ENCODE results near the gene CAMLG.

The CAMLG gene

DNA sequence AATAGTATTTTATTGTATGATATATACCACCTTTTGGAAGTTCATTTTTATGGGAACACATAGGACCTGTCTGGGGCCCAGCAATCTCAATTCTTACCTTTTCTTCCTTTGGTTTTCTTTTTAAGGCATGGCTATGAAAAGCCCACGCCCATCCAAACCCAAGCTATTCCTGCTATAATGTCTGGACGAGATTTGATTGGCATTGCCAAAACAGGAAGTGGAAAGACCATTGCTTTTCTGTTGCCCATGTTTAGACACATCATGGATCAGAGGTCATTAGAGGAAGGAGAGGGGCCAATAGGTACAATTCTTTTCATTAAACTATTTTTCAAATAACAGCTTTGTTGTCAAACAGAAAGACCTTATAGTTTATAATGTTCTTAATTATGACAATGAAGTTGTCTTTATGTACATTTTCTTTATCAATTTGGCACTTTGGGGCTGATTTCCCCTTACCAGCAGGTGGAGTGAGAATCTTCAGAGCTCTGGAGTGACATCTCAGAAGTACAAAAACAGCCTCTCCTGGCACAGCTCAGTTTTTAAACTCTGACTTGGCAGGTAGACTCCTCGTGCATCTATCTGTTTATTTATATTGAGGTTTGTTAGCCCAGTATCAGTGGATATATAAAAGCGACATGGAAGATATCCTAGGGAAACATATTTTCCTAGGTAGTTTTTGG lies 46.0 kb downstream of the CAMLG start:
- DNase-seq = no peak

GRCh38 chr5:134784946-134785620 lies 46.7 kb downstream of the CAMLG start:
- no peak for DNase-seq

- DNase-seq = no peak
These were observed 49.3 kb downstream of the CAMLG start for GRCh38 chr5:134787692-134788091.

DNA sequence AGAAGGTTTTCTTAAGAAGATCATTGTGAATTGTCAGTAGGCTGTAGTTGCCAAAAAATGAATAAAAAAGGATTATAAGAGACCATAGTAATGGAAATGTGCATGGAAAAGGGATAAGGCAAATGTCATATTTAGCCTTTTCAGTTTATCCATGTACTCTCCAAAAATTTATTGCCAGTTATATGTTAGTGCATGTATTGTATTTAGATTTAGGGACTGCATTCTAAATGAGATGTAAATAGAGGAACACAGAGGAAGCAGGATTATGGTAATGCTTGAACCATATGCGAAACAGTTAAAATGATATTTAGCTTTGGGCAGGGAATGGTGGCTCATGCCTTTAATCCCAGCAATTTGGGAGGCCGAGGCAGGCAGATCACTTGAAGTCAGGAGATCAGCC lies 53.2 kb downstream of the CAMLG start:
- no peak for DNase-seq

DNA sequence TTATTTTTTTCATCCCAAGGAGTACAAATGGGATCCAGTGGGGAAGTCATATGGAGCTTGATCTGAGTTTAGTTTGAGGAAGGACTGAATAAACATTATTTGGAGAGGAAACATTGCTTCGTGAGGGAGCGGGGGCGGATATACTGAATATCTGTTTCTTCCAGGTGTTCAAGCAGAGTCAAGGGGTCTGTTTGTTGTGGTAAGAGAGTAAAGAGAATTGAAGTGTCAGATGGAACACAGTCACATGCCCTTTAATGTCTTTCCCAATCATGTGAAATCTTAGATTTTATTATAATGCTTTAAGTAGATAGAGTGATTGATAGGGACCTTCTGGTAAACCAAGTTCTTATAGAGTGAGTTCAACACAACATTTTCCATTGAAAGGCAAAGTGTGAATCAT lies 53.9 kb downstream of the CAMLG start:
- DNase-seq = no peak

DNA sequence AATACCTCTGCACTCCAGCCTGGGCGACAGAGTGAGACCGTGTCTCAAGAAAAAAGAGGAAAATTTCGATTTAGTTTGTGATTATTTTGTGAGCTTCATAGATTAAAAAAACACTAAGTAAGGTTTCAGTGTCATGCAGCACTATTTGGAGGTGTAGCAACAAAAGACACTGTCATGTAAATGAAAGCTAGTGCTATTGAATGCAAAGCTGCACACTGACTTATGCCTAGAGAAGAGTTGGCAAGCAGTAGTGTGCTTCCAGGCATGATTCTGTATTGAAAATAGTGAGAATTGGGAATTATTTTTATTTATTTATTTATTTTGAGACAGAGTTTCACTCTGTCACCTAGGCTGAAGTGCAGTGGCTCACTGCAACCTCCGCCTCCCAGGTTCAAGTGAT lies 54.8 kb downstream of the CAMLG start:
- no peak for DNase-seq

DNA sequence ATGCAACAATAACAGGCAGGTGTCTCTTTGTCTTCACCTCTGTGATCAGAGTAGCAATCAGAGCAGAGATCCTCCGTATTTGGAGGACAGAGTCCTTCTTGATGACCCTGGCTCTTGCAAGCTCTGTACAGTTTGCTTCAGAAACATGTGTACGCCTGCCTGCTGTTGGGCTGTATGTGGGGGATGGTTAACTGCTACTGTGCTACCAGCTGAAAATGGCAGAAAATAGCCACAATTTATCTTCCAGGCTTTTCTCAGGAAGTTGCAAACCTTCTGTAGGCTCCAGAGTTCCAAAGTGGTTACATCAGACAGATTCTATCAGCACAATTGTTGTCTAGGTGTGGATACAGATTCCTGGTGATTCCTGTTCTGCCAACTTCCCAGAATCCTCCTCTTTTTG lies 55.7 kb downstream of the CAMLG start:
- no peak for DNase-seq

DNA sequence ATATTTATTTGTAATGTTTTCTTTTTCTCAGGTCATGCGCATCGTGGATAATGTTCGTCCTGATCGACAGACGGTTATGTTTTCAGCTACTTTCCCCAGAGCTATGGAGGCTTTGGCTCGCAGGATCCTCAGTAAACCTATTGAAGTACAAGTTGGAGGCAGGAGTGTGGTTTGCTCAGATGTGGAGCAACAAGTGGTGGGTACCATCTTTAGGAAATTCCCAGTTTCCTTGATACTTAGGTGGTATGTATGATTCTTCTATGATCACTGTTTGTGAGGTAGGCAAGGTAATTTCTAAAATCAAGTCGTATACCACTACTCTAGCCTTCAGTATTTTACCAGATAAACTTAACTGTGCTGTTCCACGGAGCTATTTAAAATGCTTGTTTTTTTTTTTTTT lies 56.5 kb downstream of the CAMLG start:
- DNase-seq = no peak

DNA sequence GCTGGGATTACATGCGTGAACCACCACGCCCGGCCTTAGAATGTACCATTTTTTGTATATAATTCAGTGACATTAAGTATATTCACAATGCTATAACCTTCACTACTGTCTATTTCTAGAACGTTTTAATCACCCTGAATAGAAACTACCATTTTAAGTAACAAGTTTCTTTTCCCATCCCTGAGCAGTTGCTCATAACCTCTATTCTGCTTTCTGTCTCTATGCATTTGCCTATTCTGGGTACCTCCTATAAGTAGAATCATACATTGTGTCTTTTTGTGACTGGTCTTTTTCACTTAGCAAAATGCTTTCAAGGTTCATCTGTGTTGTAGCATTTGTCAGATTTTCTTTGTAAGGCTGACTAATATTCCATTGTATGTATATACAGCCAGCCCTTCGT lies 60.1 kb downstream of the CAMLG start:
- no peak for DNase-seq
